GM18873 (cell line): ENCODE data around the gene PTPRN2.

Experiments
- ATAC-seq: cut with Tn5 transposase; IDR thresholded peaks from one replicate; pipeline ENCODE4 v1.9.1; 2021; ENCODE audit warnings: mild to moderate bottlenecking, moderate library complexity, moderate number of reproducible peaks; ENCODE audit not compliant: unreplicated experiment, low FRiP score

The PTPRN2 gene

DNA sequence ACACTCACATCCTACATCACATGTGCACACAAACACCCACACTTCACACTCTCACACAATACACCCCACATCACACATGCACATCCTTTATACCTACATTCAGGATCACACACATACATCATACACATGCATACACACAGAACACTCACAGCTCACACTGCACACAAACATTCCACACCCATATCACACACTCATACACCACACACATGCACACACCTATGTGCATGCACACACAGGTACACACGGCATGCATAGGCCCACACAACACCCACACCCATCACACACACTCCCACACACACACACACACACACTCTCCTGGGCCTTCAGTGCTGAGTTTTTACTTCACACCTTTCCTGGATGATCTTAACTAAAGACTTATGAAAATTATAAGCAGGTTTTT, 1030.4 kb downstream of the PTPRN2 start:
- ATAC-seq: no peak

- ATAC-seq: no peak
Measured at GRCh38 chr7:157556642-157556944, 1031.0 kb downstream of the PTPRN2 start.

- no peak for ATAC-seq
Measured at GRCh38 chr7:157555944-157556641, 1031.5 kb downstream of the PTPRN2 start.

DNA sequence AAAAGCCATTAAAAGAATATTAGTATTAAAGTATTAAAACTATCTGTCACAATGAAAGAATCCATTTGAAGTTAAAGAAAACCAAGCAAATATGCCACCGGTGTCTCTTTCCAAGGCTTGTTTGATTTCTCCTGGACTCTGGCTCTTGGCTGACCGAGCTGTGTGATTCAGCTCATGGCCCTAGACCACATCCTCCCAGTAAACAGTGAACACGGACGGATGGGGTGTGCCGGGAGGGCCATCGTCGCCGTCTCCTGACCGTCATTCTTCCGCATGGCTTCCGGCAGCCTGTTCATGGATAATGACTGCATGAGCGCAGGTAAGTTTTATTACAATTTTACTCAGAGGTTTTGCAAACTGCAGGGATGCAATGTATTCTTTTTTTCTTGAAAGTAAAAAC, 1032.3 kb downstream of the PTPRN2 start:
- no peak for ATAC-seq

DNA sequence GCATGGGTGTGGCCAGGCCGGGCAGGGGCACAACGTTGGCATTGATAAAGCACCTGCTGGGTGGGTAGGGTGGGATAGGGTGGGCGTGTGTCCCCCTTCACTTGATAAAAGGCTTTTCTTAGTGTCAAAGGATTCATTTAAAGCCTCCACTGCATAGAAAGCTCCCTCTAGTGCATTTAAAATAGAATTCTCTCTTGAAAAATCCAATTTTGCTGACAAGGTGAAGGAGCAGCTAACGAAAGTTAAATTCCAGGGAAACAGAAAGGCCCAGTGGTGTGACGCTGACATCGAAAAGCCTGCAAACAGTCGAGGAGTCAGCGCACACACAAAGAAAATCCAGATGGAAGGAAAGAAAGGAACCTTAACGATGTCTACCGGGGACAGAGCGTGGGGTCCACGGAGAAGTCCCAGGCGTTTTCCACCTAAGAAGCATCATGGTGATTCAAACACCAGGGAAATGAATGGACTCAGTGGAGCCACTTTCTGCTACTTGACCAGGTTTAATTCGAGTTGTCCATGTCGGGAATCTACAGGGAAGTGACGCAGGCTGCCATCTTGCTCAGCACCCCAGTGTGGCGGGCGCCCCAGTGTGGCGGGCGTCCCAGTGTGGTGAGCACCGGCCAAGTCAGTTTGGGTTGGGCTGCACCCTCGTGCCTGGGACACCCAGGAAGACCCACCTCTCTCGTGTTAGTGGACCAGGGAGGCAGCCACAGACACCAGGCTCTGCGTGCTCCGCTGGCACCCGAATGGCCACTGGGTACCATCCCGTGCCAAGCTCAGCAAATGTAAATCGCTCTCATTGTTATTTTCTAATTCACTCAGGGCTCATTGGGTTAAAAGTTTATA, 1033.0 kb downstream of the PTPRN2 start:
- no peak for ATAC-seq

DNA sequence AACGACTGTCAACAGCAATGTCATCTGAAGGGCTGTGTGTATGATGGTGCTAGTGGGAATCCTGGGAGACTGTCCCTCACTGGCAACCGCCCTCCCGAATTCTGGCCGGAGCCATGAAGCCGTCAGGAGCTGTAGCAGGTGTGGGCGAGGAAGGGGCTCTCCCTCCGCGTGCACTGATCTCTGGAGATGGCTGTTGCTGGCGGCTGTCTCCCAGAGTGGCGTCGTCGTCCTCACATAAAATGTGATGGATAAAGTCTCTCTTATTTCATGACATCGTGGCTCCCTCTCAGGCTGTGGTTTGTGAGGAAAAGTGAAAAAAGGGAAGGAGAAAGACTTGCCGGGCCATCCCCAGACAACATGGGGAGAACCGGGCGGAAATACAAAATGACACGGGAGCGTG, 1034.4 kb downstream of the PTPRN2 start:
- ATAC-seq: no peak

GRCh38 chr7:157552295-157552993, 1035.2 kb downstream of the PTPRN2 start:
- ATAC-seq: no peak

DNA sequence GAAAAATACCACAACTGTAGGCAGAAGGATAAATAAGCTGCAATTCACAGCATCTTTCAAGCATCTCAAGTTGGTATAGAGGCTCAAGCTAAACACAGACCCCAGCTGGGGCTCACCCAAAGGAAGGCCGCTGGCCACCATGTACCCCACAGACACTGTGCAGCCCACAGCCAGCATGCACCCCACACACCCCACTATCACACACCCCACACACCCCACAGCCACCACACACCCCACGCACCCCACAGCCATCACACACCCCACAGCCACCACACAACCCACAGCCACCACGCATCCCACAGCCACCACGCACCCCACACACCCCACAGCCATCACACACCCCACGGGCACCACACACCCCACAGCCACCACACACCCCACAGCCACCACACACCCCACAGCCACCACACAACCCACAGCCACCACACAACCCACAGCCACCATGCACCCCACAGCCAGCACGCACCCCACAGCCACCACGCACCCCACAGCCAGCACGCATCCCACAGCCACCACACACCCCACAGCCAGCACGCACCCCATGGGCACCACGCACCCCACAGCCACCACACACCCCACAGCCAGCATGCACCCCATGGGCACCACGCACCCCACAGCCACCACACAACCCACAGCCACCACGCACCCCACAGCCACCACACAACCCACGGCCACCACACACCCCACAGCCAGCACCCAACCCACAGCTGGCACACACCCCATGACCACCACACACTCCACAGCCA, 1036.1 kb downstream of the PTPRN2 start:
- ATAC-seq: no peak

GRCh38 chr7:157550300-157551275, 1037.0 kb downstream of the PTPRN2 start:
- ATAC-seq: no peak

DNA sequence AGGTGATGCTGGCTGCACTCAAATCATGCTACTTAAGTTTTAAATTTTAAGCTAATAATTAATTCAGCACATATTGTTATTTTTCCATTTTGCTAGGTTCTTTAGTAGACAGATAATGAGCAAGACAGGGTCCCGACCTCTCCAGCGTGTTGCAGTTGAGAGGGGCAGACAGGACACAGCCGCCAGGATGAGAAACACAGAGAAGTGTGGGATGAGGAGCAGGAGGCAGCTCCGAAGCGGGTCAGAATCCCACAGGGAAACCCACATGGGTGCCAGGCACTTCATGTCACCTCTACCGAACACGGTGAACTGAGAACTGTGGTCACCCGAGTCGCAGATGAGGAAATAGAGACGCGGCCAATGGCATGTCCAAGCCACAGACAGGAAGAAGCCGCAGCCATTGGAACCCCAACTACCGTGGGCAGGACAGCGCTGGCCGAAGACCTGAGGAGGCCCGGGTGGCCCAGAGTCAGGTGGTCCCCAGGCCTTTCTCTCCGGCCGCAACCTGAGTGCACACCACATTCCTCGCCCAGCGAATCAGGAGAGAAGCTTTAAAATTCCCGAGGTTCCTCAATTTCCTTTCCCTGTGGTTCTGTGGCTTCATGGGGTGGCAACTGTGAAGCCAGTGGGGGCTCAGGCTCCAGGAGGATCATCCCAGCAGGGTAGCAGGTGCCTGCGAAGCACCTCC, 1037.9 kb downstream of the PTPRN2 start:
- no peak for ATAC-seq

DNA sequence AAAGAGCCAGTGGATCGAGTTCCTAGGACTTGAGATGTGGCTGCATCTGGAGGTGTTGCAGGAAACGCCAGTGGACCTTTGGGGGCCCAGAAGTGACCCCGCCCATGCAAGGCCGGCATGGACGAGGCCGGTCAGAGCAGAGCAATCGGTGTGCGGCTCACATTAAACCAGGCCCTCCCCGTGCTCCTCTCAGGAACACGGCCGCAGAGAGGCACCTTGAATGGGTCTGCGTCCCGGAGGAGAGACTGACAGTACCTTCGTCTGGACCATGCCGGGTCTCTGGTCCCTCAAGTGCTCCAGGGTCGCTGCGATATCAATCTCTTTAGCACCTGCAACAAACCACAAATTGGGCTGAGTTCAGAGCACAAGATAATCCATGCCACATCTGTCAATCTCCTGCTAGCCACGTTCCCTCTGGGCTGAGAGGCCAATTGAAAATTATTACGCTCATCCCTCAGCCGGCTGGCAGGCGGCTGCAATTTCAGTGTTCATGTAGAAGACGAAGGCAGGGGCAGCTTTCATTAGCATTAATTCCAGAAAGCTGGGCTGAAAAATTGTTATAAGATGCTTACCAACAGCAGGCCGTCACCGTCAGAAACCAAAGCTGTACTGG, 1038.8 kb downstream of the PTPRN2 start:
- no peak for ATAC-seq

DNA sequence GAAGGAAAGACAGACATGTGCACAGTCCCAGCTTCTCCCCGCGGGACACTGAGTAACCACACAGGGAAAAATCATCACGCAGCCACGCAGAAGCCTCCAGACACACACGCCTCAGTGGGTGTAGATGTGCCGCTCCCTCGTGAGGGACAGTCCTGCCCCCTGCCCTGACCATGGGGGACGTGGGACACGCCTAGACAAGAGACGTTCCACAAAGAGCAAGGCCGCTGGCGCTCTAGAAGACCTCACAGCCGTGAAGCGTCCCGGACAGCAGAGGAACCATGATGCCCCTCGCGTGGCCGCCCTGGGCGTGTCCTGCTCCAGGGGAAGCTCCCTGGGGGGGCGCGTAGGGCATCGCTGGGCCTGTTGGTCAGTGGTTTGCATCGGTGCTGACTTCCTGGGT, 1040.0 kb downstream of the PTPRN2 start:
- ATAC-seq: no peak

DNA sequence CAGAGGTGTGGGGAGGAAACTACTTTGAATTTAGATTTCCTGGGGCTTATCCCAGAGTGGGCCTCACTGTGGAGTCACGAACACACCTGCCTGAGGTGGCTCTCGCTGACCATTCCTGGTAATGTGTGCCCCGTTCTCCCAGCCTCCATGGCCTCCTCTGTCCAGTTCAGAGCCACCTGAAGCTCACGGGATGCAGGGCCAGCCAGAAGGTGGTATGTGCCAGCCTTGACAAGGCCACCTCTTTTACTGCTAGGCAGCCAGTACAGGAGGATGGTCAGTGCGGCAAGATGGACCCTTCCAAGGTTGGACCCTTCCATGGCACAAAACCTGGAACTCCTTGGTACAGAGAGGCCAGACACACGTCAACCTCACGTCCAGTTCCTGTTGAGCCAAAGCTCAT, 1040.5 kb downstream of the PTPRN2 start:
- ATAC-seq: no peak

DNA sequence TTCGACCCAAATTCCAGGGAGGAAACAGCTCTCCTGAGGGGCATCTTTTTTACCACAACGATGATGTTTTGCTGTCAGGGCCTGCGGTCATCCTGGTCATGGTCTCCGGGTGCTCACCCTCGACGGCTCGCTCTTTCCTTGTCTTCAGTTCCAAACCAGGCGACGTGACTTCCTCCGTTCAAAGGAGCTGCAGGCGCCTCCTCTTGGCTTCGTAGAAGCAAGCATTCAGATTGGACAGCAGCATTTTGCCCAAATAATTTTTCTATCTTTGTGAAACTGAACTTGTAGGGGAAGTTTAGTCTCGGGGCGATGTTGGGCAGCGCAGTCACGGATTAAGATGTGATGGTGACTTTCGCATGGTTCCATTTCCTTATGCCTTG, 1042.0 kb downstream of the PTPRN2 start:
- no peak for ATAC-seq

- no peak for ATAC-seq
Measured at GRCh38 chr7:157544980-157545680, 1042.5 kb downstream of the PTPRN2 start.

DNA sequence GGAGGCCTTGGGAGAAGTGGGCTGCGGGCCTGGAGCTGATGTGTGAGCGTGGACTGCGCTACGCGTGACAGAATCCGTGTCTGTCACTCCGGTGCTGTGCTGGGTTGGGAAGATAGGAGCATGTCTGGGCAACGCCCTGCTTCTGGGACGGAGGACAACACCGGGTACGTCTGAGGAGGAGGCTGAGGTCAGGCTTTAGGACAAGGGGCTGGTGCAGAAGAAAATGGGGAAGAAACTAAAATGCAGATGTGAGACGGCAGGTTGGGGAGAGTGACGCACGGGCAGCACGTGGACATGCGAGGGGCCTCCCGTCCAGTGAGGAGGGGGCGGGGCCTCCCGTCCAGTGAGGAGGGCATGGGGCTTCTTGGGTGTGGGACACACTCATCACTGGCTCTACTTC, 1043.4 kb downstream of the PTPRN2 start:
- ATAC-seq: no peak

- ATAC-seq: no peak
Measured at GRCh38 chr7:157543791-157544190, 1043.8 kb downstream of the PTPRN2 start.

DNA sequence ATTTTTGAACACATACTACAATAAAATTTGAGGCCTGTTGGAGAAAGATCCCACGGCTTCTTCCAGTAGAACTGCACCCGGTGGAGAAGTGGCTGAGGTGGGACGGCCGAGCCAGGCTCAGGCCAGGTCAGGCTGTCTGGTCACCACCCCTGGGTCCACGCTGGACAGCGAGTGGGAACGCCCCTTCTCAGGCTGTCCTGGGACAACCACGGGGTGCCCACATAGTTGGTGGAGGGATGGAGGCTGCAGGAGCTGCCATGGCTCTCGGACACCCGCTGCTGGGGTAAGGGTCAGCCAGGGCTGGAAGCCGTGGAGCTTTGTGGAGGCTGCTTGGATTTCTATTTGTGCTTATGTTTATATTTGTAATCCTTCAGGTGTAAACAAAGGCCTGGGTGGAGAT, 1044.3 kb downstream of the PTPRN2 start:
- no peak for ATAC-seq
